HCT116 (cell line): Measurements from ENCODE around the gene CIB4. TPM values are rescaled to one million over a fixed set of nuclear protein-coding genes. Genes with fewer than 3 reads are reported as not detected.

ENCODE experiments used
- ATAC-seq: fragments of 200-7000 bp; cut with Tn5 transposase; 2 replicates; pipeline ENCODE4 v1.9.1; 2020; ENCODE audit warnings: mild to moderate bottlenecking, moderate library complexity
- BruUV-seq: library from RNA; stranded (reverse); fragments of 400-500 nt; replicated peaks from 2 replicates; lab custom pipeline; 2021; lab: Mats Ljungman, UMichigan
- CTCF ChIA-PET: fragments of 300-600 bp; sonication (Branson Sonifier 250); formaldehyde crosslinking; loops from one replicate; lab custom pipeline; 2021; ENCODE audit warnings: antibody characterized with exemption; lab: Charles Lee
- POLR2A ChIA-PET: fragments of 300-600, 350-600 bp; sonication (Branson Sonifier 250); formaldehyde crosslinking; loops from one replicate; lab custom pipeline; 2021; ENCODE audit warnings: antibody characterized with exemption; lab: Charles Lee
- RAD21 ChIA-PET, 2 experiments: fragments of 300-600 bp; sonication (Branson Sonifier 250); formaldehyde crosslinking; loops; one replicate each; lab custom pipeline; 2023; ENCODE audit warnings: low total read pairs in 2 of 2; ENCODE audit not compliant: uncharacterized antibody in 2 of 2, unreplicated experiment in 2 of 2, low non-redundant PET in 1 of 2; lab: Charles Lee
- DNase-seq: peaks from one replicate; pipeline ENCODE4 v3.0.0-alpha.2; 2010; ENCODE audit warnings: low read depth, low spot score
- H2AFZ ChIP-seq: fragments of 200-600 bp; shearing (Covaris generic), sonication (generic); 2 replicates; pipeline ENCODE4 v1.6.1; 2017; ENCODE audit warnings: low read depth, mixed run types, mixed read lengths, antibody characterized with exemption, low read length; ENCODE audit not compliant: poor library complexity, severe bottlenecking
- H3K27ac ChIP-seq: 2 replicates; pipeline ENCODE4 v1.5.1; 2012; ENCODE audit warnings: low read depth, low read length
- H3K27me3 ChIP-seq: fragments of 200-600 bp; sonication (generic); 2 replicates; pipeline ENCODE4 v1.6.1; 2016; ENCODE audit warnings: mixed run types, low read length, mixed read lengths; ENCODE audit not compliant: insufficient read depth
- H3K36me3 ChIP-seq, 2 experiments: fragments of 200-500 bp in 1 of 2; fragments of 200-600 bp in 1 of 2; sonication (Bioruptor generic) in 1 of 2; sonication (generic) in 1 of 2; 2 replicates each; pipeline versions ENCODE4 v1.5.1 to v1.6.1; 2014 to 2016; ENCODE audit warnings: low read length in 2 of 2, inconsistent platforms in 1 of 2, mixed read lengths in 1 of 2, mixed run types in 1 of 2; ENCODE audit not compliant: insufficient read depth in 2 of 2, control insufficient read depth in 1 of 2
- H3K4me1 ChIP-seq, 2 experiments: fragments of 200-600 bp in 1 of 2; sonication (generic) in 1 of 2; 2 replicates each; pipeline versions ENCODE4 v1.5.1 to v1.6.1; 2012 to 2017; ENCODE audit warnings: low read length in 2 of 2, inconsistent platforms in 1 of 2, mild to moderate bottlenecking in 1 of 2, mixed read lengths in 1 of 2, mixed run types in 1 of 2, moderate library complexity in 1 of 2; ENCODE audit not compliant: insufficient read depth in 2 of 2, control insufficient read depth in 1 of 2
- H3K4me2 ChIP-seq: fragments of 200-600 bp; sonication (generic); 2 replicates; pipeline ENCODE4 v1.6.1; 2017; ENCODE audit warnings: mixed run types, low read length, mixed read lengths
- H3K4me3 ChIP-seq, 2 experiments: fragments of 200-600 bp in 1 of 2; sonication (generic) in 1 of 2; replicated peaks in 1 of 2; 2 replicates each; pipeline ENCODE4 v1.5.1; 2011 to 2016; ENCODE audit warnings: low read length in 2 of 2, control low read depth in 1 of 2, low read depth in 1 of 2, mild to moderate bottlenecking in 1 of 2, mixed read lengths in 1 of 2, mixed run types in 1 of 2
- H3K79me2 ChIP-seq: fragments of 200-600 bp; sonication (generic); 2 replicates; pipeline ENCODE4 v1.6.1; 2017; ENCODE audit warnings: mild to moderate bottlenecking, mixed run types, low read length, moderate library complexity, mixed read lengths; ENCODE audit not compliant: insufficient read depth
- H3K9ac ChIP-seq: fragments of 200-600 bp; sonication (generic); 2 replicates; pipeline ENCODE4 v1.6.1; 2016; ENCODE audit warnings: low read length, mixed read lengths
- H3K9me2 ChIP-seq: fragments of 200-600 bp; sonication (generic), shearing (Covaris generic); 2 replicates; pipeline ENCODE4 v1.6.1; 2017; ENCODE audit warnings: mixed run types, mild to moderate bottlenecking, moderate library complexity; ENCODE audit not compliant: insufficient read depth
- H3K9me3 ChIP-seq, 2 experiments: fragments of 200-500 bp in 1 of 2; fragments of 200-600 bp in 1 of 2; sonication (Bioruptor generic) in 1 of 2; sonication (generic) in 1 of 2; 2 replicates each; pipeline ENCODE4 v1.6.1; 2014 to 2017; ENCODE audit warnings: low read length in 2 of 2, mixed read lengths in 2 of 2, inconsistent platforms in 1 of 2, low read depth in 1 of 2, mild to moderate bottlenecking in 1 of 2, mixed run types in 1 of 2, moderate library complexity in 1 of 2; ENCODE audit not compliant: control insufficient read depth in 1 of 2, insufficient read depth in 1 of 2
- H4K20me1 ChIP-seq: fragments of 200-600 bp; sonication (generic), shearing (Covaris generic); 2 replicates; pipeline ENCODE4 v1.6.1; 2017; ENCODE audit warnings: mixed run types, mild to moderate bottlenecking, moderate library complexity; ENCODE audit not compliant: insufficient read depth
- JUND ChIP-seq: IDR thresholded peaks from 2 replicates; pipeline ENCODE4 v1.6.1; 2012
- MAX ChIP-seq: IDR thresholded peaks from 2 replicates; pipeline ENCODE4 v1.6.1; 2012
- TCF7L2 ChIP-seq: IDR thresholded peaks from 2 replicates; pipeline ENCODE4 v1.7.0; 2011; ENCODE audit warnings: borderline replicate concordance, inconsistent platforms; ENCODE audit not compliant: insufficient read depth, insufficient read length; ENCODE audit errors: extremely low read depth
- intact Hi-C: fragments of 100-400 bp; cut with micrococcal nuclease; formaldehyde crosslinking; loops from 2 replicates; pipeline ENCODE4 v1.10.0; 2022
- total RNA-seq: library from RNA; stranded (reverse); gene quantifications from one replicate; pipeline ENCODE4 v1.2.1, GENCODE V29; 2021; ENCODE audit not compliant: unreplicated experiment

Gene CIB4
- total RNA-seq, 1 experiment from 2014 or later, result not detected

DNA sequence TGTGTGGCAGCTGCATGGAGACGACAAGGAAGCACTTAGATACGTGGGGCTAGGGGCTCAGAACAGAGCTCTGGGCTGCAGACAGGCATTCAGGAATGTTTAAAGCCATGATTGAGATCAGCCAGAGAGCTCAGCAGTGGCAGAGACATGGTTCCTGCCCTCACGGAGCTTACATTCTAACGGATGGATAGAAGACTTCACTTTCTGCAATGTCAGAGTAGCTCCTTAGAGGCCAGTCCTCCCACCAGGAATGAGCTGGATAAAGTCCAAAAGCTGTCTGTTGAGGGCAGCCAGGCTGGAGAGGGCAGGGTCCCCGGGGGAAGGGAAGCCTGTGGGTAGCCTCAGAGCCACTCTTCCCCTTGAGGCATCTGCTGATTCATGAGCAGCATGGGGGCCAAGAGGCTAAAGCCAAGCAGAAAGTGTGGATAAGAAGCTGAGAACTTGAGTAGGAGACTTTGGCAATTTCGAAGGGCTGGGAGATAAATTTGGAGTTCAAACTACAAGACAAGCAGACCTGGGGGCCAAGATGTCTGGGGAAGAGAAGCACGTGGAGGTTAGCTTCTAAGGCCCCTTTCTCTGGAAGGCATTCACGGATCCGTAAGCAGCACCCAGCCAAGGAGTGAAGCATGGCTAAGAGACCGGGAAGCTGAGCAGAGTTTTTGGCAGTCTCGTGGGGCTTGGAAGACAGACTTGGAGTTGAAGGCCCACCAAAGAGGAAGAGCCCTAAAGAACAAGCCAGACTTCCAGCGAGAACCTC lies 9.7 kb upstream of the CIB4 start:
- intact Hi-C loops, result no loop called here
- H3K9me2 ChIP-seq, result no peaks in the 10 kb centered on the region
- CTCF ChIA-PET, result no interaction called here

GRCh38 chr2:26649992-26650712 lies 9.0 kb upstream of the CIB4 start:
- Histone ChIP-seq H3K79me2 (no peaks in the 10 kb centered on the region), H2AFZ (no peak overlapping the region), H3K9ac (no peak overlapping the region), H3K4me1 (no peaks in the 10 kb centered on the region), H3K9me3 (no peaks in the 10 kb centered on the region), H3K4me3 (no peak overlapping the region), H4K20me1 (no peaks in the 10 kb centered on the region), H3K9me2 (no peaks in the 10 kb centered on the region), H3K36me3 (no peaks in the 10 kb centered on the region), H3K27ac (no peak overlapping the region), H3K27me3 (peaks cover 22% of the 10 kb centered on the region), H3K4me2 (no peak overlapping the region)
- POLR2A ChIA-PET, result no interaction called here
- intact Hi-C loops, result no loop called here
- DNase-seq (no peak), ATAC-seq (no peak)
- no TSS peak for BruUV-seq
- RAD21 ChIA-PET, result no interaction called here
- CTCF ChIA-PET, result no interaction called here
- TF ChIP-seq JUND (no peak), MAX (no peak), TCF7L2 (peak; percentile 9)

More for the DNA sequence above, 9.7 kb upstream of the CIB4 start:
- H3K36me3 ChIP-seq, result no peaks in the 10 kb centered on the region
- no peak overlapping the region for H2AFZ ChIP-seq
- H3K27ac ChIP-seq, result no peak overlapping the region
- H4K20me1 ChIP-seq, result no peaks in the 10 kb centered on the region
- no peak overlapping the region for H3K4me2 ChIP-seq
- H3K9me3 ChIP-seq, result no peaks in the 10 kb centered on the region
- DNase-seq (no peak), ATAC-seq (no peak)
- no peaks in the 10 kb centered on the region for H3K4me1 ChIP-seq
- no TSS peak for BruUV-seq
- TF ChIP-seq TCF7L2, result no peak
- TF ChIP-seq, all 23 proteins: peak for 0
- ChIA-PET RAD21 (no interaction called here), POLR2A (no interaction called here)
- no peaks in the 10 kb centered on the region for H3K79me2 ChIP-seq
- H3K27me3 ChIP-seq, result peaks cover 18% of the 10 kb centered on the region
- no peak overlapping the region for H3K9ac ChIP-seq
- H3K4me3 ChIP-seq, result no peak overlapping the region
